Measurements from ENCODE around the gene LRRC4C. TPM values are rescaled to one million over a fixed set of nuclear protein-coding genes. Genes with fewer than 3 reads are reported as not detected.

The LRRC4C gene
- total RNA-seq, 2 experiments from 2014 or later = not detected

GRCh38 chr11:41237382-41237781, 222.1 kb downstream of the LRRC4C start:
- TF ChIP-seq, protein P1, sequence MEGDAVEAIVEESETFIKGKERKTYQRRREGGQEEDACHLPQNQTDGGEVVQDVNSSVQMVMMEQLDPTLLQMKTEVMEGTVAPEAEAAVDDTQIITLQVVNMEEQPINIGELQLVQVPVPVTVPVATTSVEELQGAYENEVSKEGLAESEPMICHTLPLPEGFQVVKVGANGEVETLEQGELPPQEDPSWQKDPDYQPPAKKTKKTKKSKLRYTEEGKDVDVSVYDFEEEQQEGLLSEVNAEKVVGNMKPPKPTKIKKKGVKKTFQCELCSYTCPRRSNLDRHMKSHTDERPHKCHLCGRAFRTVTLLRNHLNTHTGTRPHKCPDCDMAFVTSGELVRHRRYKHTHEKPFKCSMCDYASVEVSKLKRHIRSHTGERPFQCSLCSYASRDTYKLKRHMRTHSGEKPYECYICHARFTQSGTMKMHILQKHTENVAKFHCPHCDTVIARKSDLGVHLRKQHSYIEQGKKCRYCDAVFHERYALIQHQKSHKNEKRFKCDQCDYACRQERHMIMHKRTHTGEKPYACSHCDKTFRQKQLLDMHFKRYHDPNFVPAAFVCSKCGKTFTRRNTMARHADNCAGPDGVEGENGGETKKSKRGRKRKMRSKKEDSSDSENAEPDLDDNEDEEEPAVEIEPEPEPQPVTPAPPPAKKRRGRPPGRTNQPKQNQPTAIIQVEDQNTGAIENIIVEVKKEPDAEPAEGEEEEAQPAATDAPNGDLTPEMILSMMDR (IDR thresholded peaks at IDR 0.05) = no peak
- ChIA-PET CTCF (no interaction called here), POLR2A (no interaction called here)
- Mint-ChIP-seq H3K9me3 (peaks cover 8% of the 10 kb centered on the region), H3K36me3 (ENCODE audit: low read depth) (no peaks in the 10 kb centered on the region), H3K4me3 (no peak overlapping the region), H3K27me3 (no peaks in the 10 kb centered on the region), H3K27ac (no peak overlapping the region), H3K4me1 (ENCODE audit: low read depth) (no peaks in the 10 kb centered on the region)
- Histone ChIP-seq H3K27ac (ENCODE audit: low read depth in 1 of 2, low read length in 2 of 2) (no peak overlapping the region), H3K4me3 (ENCODE audit: low read length) (no peak overlapping the region), H3K9me3 (ENCODE audit: control insufficient read depth in 1 of 2, insufficient read depth in 1 of 2, low read length in 2 of 2) (peaks cover 0 to 5% of the 10 kb centered on the region in 2 experiments), H3K27me3 (ENCODE audit: control insufficient read depth in 1 of 2, insufficient read depth in 2 of 2, low read length in 2 of 2) (no peaks in the 10 kb centered on the region), H3K36me3 (ENCODE audit: insufficient read depth, low read length) (no peaks in the 10 kb centered on the region), H3K4me1 (ENCODE audit: insufficient read depth, low read length) (no peaks in the 10 kb centered on the region)
- ATAC-seq (ENCODE audit: poor library complexity) = no peak
- no peak for DNase-seq
- intact Hi-C loops (cut with DNase I, micrococcal nuclease) = no loop called here

DNA sequence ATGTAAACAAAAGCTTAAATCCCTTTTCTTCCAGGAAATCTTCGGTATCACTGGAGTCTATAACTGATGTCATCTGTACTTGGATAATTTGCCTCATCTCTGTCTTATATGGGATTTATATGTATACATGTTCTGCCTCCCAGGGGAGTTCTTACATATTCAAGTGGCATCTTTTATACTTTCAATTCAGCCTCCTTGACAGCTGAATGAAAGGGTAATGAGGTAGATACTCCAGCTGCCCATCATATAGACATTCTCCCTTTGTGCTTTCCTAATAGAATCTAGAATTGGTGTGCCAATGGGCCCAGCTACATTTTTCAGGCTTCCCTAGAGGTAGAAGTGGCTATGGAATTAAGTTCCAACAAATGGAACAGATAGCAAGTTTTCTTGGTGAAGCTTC, 223.8 kb downstream of the LRRC4C start:
- Histone ChIP-seq H3K27me3 (ENCODE audit: control insufficient read depth in 1 of 2, insufficient read depth in 2 of 2, low read length in 2 of 2) (no peaks in the 10 kb centered on the region), H3K4me1 (ENCODE audit: insufficient read depth, low read length) (no peaks in the 10 kb centered on the region), H3K4me3 (ENCODE audit: low read length) (no peak overlapping the region), H3K36me3 (ENCODE audit: insufficient read depth, low read length) (no peaks in the 10 kb centered on the region), H3K27ac (ENCODE audit: low read depth in 1 of 2, low read length in 2 of 2) (no peak overlapping the region), H3K9me3 (ENCODE audit: control insufficient read depth in 1 of 2, insufficient read depth in 1 of 2, low read length in 2 of 2) (no peaks in the 10 kb centered on the region)
- intact Hi-C loops (cut with DNase I, micrococcal nuclease) = no loop called here
- no peak for ATAC-seq (ENCODE audit: poor library complexity)
- CTCF ChIA-PET = no interaction called here
- TF ChIP-seq, protein P1 (IDR thresholded peaks at IDR 0.05) = no peak
- POLR2A ChIA-PET = no interaction called here
- no peak for DNase-seq
- Mint-ChIP-seq H3K27me3 (no peaks in the 10 kb centered on the region), H3K9me3 (peaks cover 5% of the 10 kb centered on the region), H3K36me3 (ENCODE audit: low read depth) (no peaks in the 10 kb centered on the region), H3K4me3 (no peak overlapping the region), H3K4me1 (ENCODE audit: low read depth) (no peaks in the 10 kb centered on the region), H3K27ac (no peak overlapping the region)

GRCh38 chr11:41225856-41226633, 233.4 kb downstream of the LRRC4C start:
- no peak for DNase-seq
- Mint-ChIP-seq H3K4me1 (ENCODE audit: low read depth) (no peaks in the 10 kb centered on the region), H3K27me3 (no peaks in the 10 kb centered on the region), H3K36me3 (ENCODE audit: low read depth) (no peaks in the 10 kb centered on the region), H3K9me3 (peaks cover 25% of the 10 kb centered on the region), H3K27ac (no peak overlapping the region), H3K4me3 (no peak overlapping the region)
- no peak overlapping the region for H3K27ac ChIP-seq (ENCODE audit: low read depth in 1 of 2, low read length in 2 of 2)
- no peak overlapping the region for H3K4me3 ChIP-seq (ENCODE audit: low read length)
- ChIA-PET CTCF (no interaction called here), POLR2A (no interaction called here)
- H3K4me1 ChIP-seq (ENCODE audit: insufficient read depth, low read length) = no peaks in the 10 kb centered on the region
- TF ChIP-seq, protein P1 (IDR thresholded peaks at IDR 0.05) = no peak
- intact Hi-C loops (cut with DNase I, micrococcal nuclease) = no loop called here
- ATAC-seq (ENCODE audit: poor library complexity) = no peak
- no peaks in the 10 kb centered on the region for H3K27me3 ChIP-seq (ENCODE audit: control insufficient read depth in 1 of 2, insufficient read depth in 2 of 2, low read length in 2 of 2)
- H3K9me3 ChIP-seq (ENCODE audit: control insufficient read depth in 1 of 2, insufficient read depth in 1 of 2, low read length in 2 of 2) = no peaks in the 10 kb centered on the region
- H3K36me3 ChIP-seq (ENCODE audit: insufficient read depth, low read length) = no peaks in the 10 kb centered on the region

Measured in CD4-positive, alpha-beta T cell (primary cell).